Naive B cell (primary cell): Measurements from ENCODE around the gene CTU1. TPM values are rescaled to one million over a fixed set of nuclear protein-coding genes. Genes with fewer than 3 reads are reported as not detected.

Experiments used
- ATAC-seq, 2 donors: fragments of 150-1000 bp; cut with Tn5 transposase; 2 replicates each; pipeline ENCODE4 v1.10.0; 2021; ENCODE audit warnings: low read depth in 2 of 2, mild to moderate bottlenecking in 2 of 2, moderate library complexity in 2 of 2
- DNase-seq: peaks from one replicate; pipeline ENCODE4 v3.0.0; 2022
- H3K27ac Mint-ChIP-seq, 6 donors: one replicate each; pipeline ENCODE4 v1.8.0; 2020 to 2022; ENCODE audit warnings: mild to moderate bottlenecking in 6 of 6, mixed read lengths in 6 of 6, moderate library complexity in 5 of 6, inconsistent platforms in 2 of 6
- H3K27me3 Mint-ChIP-seq, 3 donors: one replicate each; pipeline ENCODE4 v1.8.0; 2021 to 2022; ENCODE audit warnings: mixed read lengths in 3 of 3, mild to moderate bottlenecking in 1 of 3
- H3K36me3 Mint-ChIP-seq, 2 donors: one replicate each; pipeline ENCODE4 v1.8.0; 2020 to 2022; ENCODE audit warnings: mixed read lengths in 2 of 2, inconsistent platforms in 1 of 2, mild to moderate bottlenecking in 1 of 2
- H3K4me1 Mint-ChIP-seq, 3 donors: one replicate each; pipeline ENCODE4 v1.8.0; 2020 to 2022; ENCODE audit warnings: mixed read lengths in 3 of 3, inconsistent platforms in 1 of 3, mild to moderate bottlenecking in 1 of 3, moderate library complexity in 1 of 3
- H3K4me3 Mint-ChIP-seq, 8 donors: one replicate each; pipeline ENCODE4 v1.8.0; 2020 to 2022; ENCODE audit warnings: mild to moderate bottlenecking in 8 of 8, mixed read lengths in 8 of 8, moderate library complexity in 8 of 8, inconsistent platforms in 2 of 8
- H3K9me3 Mint-ChIP-seq, 7 donors: one replicate each; pipeline ENCODE4 v1.8.0; 2020 to 2022; ENCODE audit warnings: mixed read lengths in 7 of 7, mild to moderate bottlenecking in 5 of 7, inconsistent platforms in 2 of 7, moderate library complexity in 1 of 7
- polyA plus RNA-seq, 6 donors: library from polyadenylated mRNA; unstranded; fragments of 300-500 nt; fragmentation: Illumina TruSeq; gene quantifications; one replicate each; pipeline ENCODE4 v1.2.3, GENCODE V29; 2021; ENCODE audit warnings: low read depth in 6 of 6

CTU1 gene
- polyA plus RNA-seq, 6 donors from 2014 or later = 1.8 to 5.6 (median 4.2) TPM

DNA sequence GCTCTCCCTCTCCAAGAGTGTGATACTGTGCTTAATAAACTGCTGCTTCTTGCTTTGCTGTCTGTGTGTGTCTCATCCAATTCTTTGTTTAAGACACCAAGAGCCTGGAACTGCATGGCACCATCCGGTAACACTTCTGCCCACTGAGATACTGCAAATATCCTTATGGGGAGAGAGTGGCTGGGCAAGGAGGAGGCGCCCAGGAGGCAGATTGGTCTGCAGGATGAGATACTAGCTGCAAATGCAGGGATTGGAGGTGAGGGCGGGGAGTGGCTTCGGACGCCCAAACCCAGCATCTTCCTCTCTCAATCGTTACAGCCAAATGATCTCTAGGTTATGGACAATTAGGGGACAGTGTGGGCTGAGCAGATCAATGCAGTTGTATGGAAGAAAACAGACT, 32.2 kb upstream of the CTU1 start:
- DNase-seq = no peak
- H3K27me3 Mint-ChIP-seq = peaks cover 11 to 53% (median 35%) of the 10 kb centered on the region in 3 donors
- no peak overlapping the region for H3K27ac Mint-ChIP-seq
- H3K36me3 Mint-ChIP-seq = no peaks in the 10 kb centered on the region
- H3K4me1 Mint-ChIP-seq = peaks cover 19 to 35% (median 30%) of the 10 kb centered on the region in 3 donors
- H3K9me3 Mint-ChIP-seq = peaks cover 0 to 7% (median 0%) of the 10 kb centered on the region in 7 donors
- no peak for ATAC-seq
- peak overlapping the region in 1 of 8 donors; percentile 17 for H3K4me3 Mint-ChIP-seq

GRCh38 chr19:51139299-51140014, 31.2 kb upstream of the CTU1 start:
- DNase-seq (no peak), ATAC-seq (peak; percentile 41 to 48)
- Mint-ChIP-seq H3K9me3 (peaks cover 0 to 12% (median 4%) of the 10 kb centered on the region in 7 donors), H3K4me1 (peaks cover 19 to 35% (median 30%) of the 10 kb centered on the region in 3 donors), H3K36me3 (no peaks in the 10 kb centered on the region), H3K27ac (peak overlapping the region in 3 of 6 donors; percentile 2 to 85 (median 28)), H3K27me3 (peaks cover 15 to 54% (median 41%) of the 10 kb centered on the region in 3 donors), H3K4me3 (peak overlapping the region in 7 of 8 donors; percentile 17 to 84 (median 56))

DNA sequence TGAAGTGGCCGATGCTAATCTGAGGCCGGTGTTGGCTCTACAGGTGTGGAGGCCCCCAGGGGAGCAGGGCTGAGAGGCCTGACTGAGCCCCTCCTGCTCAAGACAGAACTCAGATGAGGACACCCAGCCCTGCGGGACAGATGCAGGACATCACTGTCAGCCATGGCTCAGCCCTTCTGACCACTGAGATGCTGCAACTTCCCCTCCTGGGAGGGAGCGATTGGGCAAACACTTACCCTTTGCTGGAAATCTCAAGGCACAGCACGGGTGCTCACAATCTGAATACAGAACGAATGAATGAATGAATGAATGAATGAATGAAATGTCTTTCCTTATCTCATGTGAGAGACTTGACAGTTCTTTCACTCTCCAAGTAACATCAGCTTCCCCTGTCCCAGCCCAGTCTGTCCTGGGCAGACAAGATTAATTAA, 30.4 kb upstream of the CTU1 start:
- H3K9me3 Mint-ChIP-seq = peaks cover 0 to 15% (median 4%) of the 10 kb centered on the region in 7 donors
- peaks cover 19 to 35% (median 30%) of the 10 kb centered on the region in 3 donors for H3K4me1 Mint-ChIP-seq
- DNase-seq = no peak
- no peaks in the 10 kb centered on the region for H3K36me3 Mint-ChIP-seq
- H3K4me3 Mint-ChIP-seq = no peak overlapping the region
- H3K27ac Mint-ChIP-seq = peak overlapping the region in 1 of 6 donors; percentile 7
- no peak for ATAC-seq
- H3K27me3 Mint-ChIP-seq = peaks cover 16 to 55% (median 42%) of the 10 kb centered on the region in 3 donors

- ATAC-seq (no peak), DNase-seq (no peak)
- Mint-ChIP-seq H3K4me3 (no peak overlapping the region), H3K9me3 (peaks cover 0 to 15% (median 4%) of the 10 kb centered on the region in 7 donors), H3K27ac (no peak overlapping the region), H3K27me3 (peaks cover 16 to 56% (median 42%) of the 10 kb centered on the region in 3 donors), H3K36me3 (no peaks in the 10 kb centered on the region), H3K4me1 (peaks cover 19 to 35% (median 30%) of the 10 kb centered on the region in 3 donors)
Measured at GRCh38 chr19:51137792-51138425, 29.7 kb upstream of the CTU1 start.

DNA sequence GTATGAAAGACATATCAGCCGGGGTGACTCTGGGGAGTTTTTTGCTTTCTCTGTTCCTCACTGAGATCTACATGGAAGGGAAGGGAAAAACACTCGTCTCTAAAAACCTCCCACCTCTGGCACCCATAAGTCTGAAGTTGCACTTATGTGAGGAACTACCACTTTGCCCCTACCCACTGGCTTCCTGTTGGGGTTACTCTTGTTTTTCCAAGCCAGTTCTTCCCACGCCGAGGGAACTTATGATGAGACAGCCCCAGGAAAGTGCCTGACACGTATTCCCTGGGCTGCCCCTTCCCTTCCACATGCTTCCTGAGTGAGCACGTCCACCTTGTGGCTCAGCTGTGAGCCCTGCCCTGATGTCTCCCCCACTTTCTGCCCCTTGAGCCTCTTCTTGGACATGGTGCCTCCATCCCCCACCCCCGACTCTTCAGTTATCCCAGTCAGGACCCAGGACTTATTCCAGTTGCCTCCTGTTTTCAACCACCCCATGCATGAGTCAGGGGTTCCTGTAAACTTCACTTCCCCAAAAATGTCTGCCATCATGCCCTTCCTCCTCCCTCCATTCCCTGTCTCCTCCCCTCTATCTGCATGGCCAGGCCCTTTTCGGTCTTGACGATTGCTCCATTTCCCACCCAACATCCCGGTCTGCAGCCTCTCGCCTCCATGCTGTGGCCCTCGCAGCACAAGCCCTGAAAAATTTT, 28.8 kb upstream of the CTU1 start:
- Mint-ChIP-seq H3K36me3 (no peaks in the 10 kb centered on the region), H3K4me3 (peak overlapping the region in 2 of 8 donors; percentile 30 to 41), H3K27me3 (peaks cover 16 to 56% (median 50%) of the 10 kb centered on the region in 3 donors), H3K9me3 (peaks cover 0 to 15% (median 4%) of the 10 kb centered on the region in 7 donors), H3K4me1 (peaks cover 27 to 43% (median 37%) of the 10 kb centered on the region in 3 donors), H3K27ac (peak overlapping the region in 1 of 6 donors; percentile 27)
- DNase-seq (no peak), ATAC-seq (no peak)

GRCh38 chr19:51135986-51136762, 28.0 kb upstream of the CTU1 start:
- Mint-ChIP-seq H3K27me3 (peaks cover 16 to 52% (median 51%) of the 10 kb centered on the region in 3 donors), H3K27ac (no peak overlapping the region), H3K4me3 (peak overlapping the region in 1 of 8 donors; percentile 18), H3K4me1 (peaks cover 29 to 48% (median 36%) of the 10 kb centered on the region in 3 donors), H3K9me3 (peaks cover 0 to 15% (median 4%) of the 10 kb centered on the region in 7 donors), H3K36me3 (no peaks in the 10 kb centered on the region)
- no peak for DNase-seq
- no peak for ATAC-seq

GRCh38 chr19:51135004-51135403, 26.8 kb upstream of the CTU1 start:
- Mint-ChIP-seq H3K27ac (no peak overlapping the region), H3K4me1 (peaks cover 25 to 39% (median 28%) of the 10 kb centered on the region in 3 donors), H3K4me3 (no peak overlapping the region), H3K27me3 (peaks cover 24 to 53% (median 51%) of the 10 kb centered on the region in 3 donors), H3K36me3 (no peaks in the 10 kb centered on the region), H3K9me3 (peaks cover 0 to 15% (median 4%) of the 10 kb centered on the region in 7 donors)
- ATAC-seq = no peak
- DNase-seq = no peak

DNA sequence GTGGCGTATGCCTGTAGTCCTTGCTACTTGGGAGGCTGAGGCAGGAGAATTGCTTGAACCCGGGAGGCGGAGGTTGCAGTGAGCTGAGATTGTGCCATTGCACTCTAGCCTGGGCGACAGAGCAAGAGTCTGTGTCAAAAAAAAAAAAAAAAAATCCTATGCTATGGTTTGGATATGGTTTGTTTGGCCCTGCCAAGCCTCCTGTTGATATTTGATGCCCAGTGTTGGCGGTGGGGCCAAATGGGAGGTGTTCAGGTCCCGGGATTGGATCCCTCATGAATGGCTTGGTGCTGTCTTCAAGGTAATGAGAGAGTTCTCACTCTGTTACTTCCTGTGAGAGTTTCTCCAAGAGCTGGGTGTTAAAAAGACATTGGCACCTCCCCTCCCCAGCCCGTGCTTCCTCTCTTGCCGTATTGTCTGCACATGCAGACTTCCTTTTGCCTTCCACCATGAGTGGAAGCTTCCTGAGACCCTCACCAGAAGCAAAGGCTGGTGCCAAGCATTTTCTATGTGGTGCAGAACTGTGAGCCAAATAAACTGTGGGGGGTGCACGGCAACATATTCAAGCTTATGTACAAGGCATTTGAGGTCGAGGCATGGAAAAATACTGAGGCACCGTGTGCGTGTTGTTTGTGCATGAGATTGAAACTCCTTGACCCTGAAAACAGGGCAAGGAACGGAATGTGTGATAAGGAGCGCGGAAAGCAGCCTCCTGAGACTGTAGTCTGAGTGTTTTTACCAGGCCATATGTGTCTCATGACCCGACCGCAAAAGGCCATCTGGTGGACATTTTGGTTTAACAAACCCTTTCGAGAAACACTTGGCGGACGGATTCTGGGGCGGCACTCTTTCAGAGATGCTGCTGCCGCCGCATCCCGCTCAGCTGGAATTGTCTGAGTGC, 23.8 kb upstream of the CTU1 start:
- peak in 1 of 2 donors; percentile 43 for ATAC-seq
- Mint-ChIP-seq H3K4me3 (peak overlapping the region in 7 of 8 donors; percentile 12 to 82 (median 57)), H3K27ac (no peak overlapping the region), H3K36me3 (no peaks in the 10 kb centered on the region), H3K4me1 (peaks cover 14 to 29% (median 15%) of the 10 kb centered on the region in 3 donors), H3K27me3 (peaks cover 20 to 46% (median 43%) of the 10 kb centered on the region in 3 donors), H3K9me3 (peaks cover 0 to 15% (median 4%) of the 10 kb centered on the region in 7 donors)
- no peak for DNase-seq

DNA sequence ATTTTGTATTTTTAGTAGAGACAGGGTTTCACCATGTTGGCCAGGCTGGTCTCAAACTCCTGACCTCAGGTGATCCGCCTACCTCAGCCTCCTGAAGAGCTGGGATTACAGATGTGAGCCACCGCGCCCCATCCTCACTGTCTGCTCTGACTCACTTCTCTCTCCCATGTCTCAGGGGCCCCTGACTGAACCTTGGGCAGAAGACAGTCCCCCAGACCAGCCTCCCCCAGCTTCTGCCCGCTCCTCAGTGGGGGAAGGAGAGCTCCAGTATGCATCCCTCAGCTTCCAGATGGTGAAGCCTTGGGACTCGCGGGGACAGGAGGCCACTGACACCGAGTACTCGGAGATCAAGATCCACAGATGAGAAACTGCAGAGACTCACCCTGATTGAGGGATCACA, 21.5 kb upstream of the CTU1 start:
- no peak for DNase-seq
- ATAC-seq = no peak
- Mint-ChIP-seq H3K4me1 (peaks cover 14 to 26% (median 16%) of the 10 kb centered on the region in 3 donors), H3K27ac (no peak overlapping the region), H3K9me3 (peaks cover 0 to 3% (median 0%) of the 10 kb centered on the region in 7 donors), H3K4me3 (no peak overlapping the region), H3K36me3 (no peaks in the 10 kb centered on the region), H3K27me3 (peaks cover 16 to 30% (median 28%) of the 10 kb centered on the region in 3 donors)

- Mint-ChIP-seq H3K9me3 (no peaks in the 10 kb centered on the region), H3K27me3 (peaks cover 12 to 24% (median 17%) of the 10 kb centered on the region in 3 donors), H3K27ac (no peak overlapping the region), H3K36me3 (no peaks in the 10 kb centered on the region), H3K4me1 (peaks cover 24 to 37% (median 28%) of the 10 kb centered on the region in 3 donors), H3K4me3 (no peak overlapping the region)
- ATAC-seq = no peak
- no peak for DNase-seq
Measured at GRCh38 chr19:51128227-51128626, 20.0 kb upstream of the CTU1 start.

DNA sequence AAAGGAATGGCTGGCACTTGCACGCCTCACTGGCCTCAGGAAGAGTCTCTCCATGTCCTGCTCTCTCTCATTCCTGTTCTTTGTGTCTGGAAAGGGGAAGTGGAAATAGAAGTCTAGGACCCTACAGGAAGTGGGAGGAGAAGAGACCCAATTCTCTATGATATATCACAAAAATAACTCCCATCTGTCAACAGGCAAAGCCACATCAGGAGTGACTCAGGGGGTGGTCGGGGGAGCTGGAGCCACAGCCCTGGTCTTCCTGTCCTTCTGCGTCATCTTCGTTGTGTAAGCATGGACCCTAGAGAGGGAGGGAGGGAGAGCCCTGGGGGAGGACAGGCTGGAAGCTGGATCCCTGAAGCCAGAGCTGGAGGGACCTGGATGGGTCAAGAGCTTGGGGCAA, 19.5 kb upstream of the CTU1 start:
- H3K4me1 Mint-ChIP-seq = peaks cover 24 to 38% (median 30%) of the 10 kb centered on the region in 3 donors
- peak overlapping the region in 1 of 6 donors; percentile 71 for H3K27ac Mint-ChIP-seq
- no peak overlapping the region for H3K4me3 Mint-ChIP-seq
- DNase-seq (no peak), ATAC-seq (no peak)
- H3K9me3 Mint-ChIP-seq = no peaks in the 10 kb centered on the region
- H3K36me3 Mint-ChIP-seq = no peaks in the 10 kb centered on the region
- peaks cover 12 to 23% (median 17%) of the 10 kb centered on the region in 3 donors for H3K27me3 Mint-ChIP-seq

- Mint-ChIP-seq H3K4me1 (peaks cover 17 to 34% (median 24%) of the 10 kb centered on the region in 3 donors), H3K27ac (peak overlapping the region in 1 of 6 donors; percentile 41), H3K4me3 (no peak overlapping the region)
Measured at GRCh38 chr19:51127032-51127431, 18.8 kb upstream of the CTU1 start.

More at GRCh38 chr19:51127032-51127431, 18.8 kb upstream of the CTU1 start:
- Mint-ChIP-seq H3K9me3 (no peaks in the 10 kb centered on the region), H3K27me3 (peaks cover 12 to 21% (median 17%) of the 10 kb centered on the region in 3 donors), H3K36me3 (no peaks in the 10 kb centered on the region)
- DNase-seq (no peak), ATAC-seq (no peak)
